HepG2 (cell line): ENCODE results near the gene INPP5E. TPM values are rescaled to one million over a fixed set of nuclear protein-coding genes. Genes with fewer than 3 reads are reported as not detected.

ENCODE experiments used
- HES4 ChIP-seq: sonication (generic); formaldehyde crosslinking; IDR thresholded peaks from 2 replicates; pipeline ENCODE4 v1.9.0; 2021; ENCODE audit warnings: mild to moderate bottlenecking, missing genetic modification reagents, borderline replicate concordance
- HOMEZ ChIP-seq: IDR thresholded peaks from 2 replicates; pipeline ENCODE4 v1.6.1; 2016; ENCODE audit warnings: low read depth
- IRF9 ChIP-seq: sonication (generic); formaldehyde crosslinking; IDR thresholded peaks from 2 replicates; pipeline ENCODE4 v1.8.0; 2022; ENCODE audit warnings: missing genetic modification reagents, mild to moderate bottlenecking, borderline replicate concordance
- KLF13 ChIP-seq: sonication (generic); formaldehyde crosslinking; IDR thresholded peaks from 2 replicates; pipeline ENCODE4 v1.4.0; 2020; ENCODE audit warnings: mild to moderate bottlenecking, missing genetic modification reagents
- MNT ChIP-seq: fragments of 450-650 bp; IDR thresholded peaks from 2 replicates; pipeline ENCODE4 v1.6.1; 2016
- NFIB ChIP-seq: sonication (generic); formaldehyde crosslinking; IDR thresholded peaks from 2 replicates; pipeline ENCODE4 v1.9.0; 2021; ENCODE audit warnings: missing genetic modification reagents, mild to moderate bottlenecking, borderline replicate concordance
- RFXAP ChIP-seq: sonication (generic); formaldehyde crosslinking; IDR thresholded peaks from 2 replicates; pipeline ENCODE4 v1.4.0; 2020; ENCODE audit warnings: missing genetic modification reagents, borderline replicate concordance
- SNAPC5 ChIP-seq: sonication (generic); formaldehyde crosslinking; IDR thresholded peaks from 2 replicates; pipeline ENCODE4 v1.8.1; 2023; ENCODE audit warnings: mild to moderate bottlenecking, missing genetic modification reagents, borderline replicate concordance
- SRSF9 ChIP-seq: fragments of 200-400 bp; formaldehyde crosslinking; IDR thresholded peaks from 2 replicates; pipeline ENCODE4 v1.6.1; 2018; ENCODE audit warnings: borderline replicate concordance, mild to moderate bottlenecking, low read depth, low read length; ENCODE audit not compliant: insufficient read depth, poor library complexity, severe bottlenecking
- TFE3 ChIP-seq: IDR thresholded peaks from 2 replicates; pipeline ENCODE4 v1.6.1; 2016
- ZNF317 ChIP-seq: sonication (generic); formaldehyde crosslinking; IDR thresholded peaks from 2 replicates; pipeline ENCODE4 v1.5.0; 2020; ENCODE audit warnings: mild to moderate bottlenecking, missing genetic modification reagents
- ZNF720 ChIP-seq: sonication (generic); formaldehyde crosslinking; IDR thresholded peaks from 2 replicates; pipeline ENCODE4 v1.4.0; 2020; ENCODE audit warnings: missing genetic modification reagents
- ZNF792 ChIP-seq: IDR thresholded peaks from 2 replicates; pipeline ENCODE4 v1.6.1; 2016
- ZXDC ChIP-seq: sonication (generic); formaldehyde crosslinking; IDR thresholded peaks from 2 replicates; pipeline ENCODE4 v1.5.0; 2020; ENCODE audit warnings: mild to moderate bottlenecking, missing genetic modification reagents
- polyA plus RNA-seq, 8 experiments: library from polyadenylated mRNA; depleted of rRNA in 3 of 8; stranded (reverse) in 7 of 8; unstranded in 1 of 8; fragments of >200 nt; fragmentation: Illumina TruSeq in 4 of 8; extraction: Trizol in 4 of 8; gene quantifications; 2 replicates each; pipeline versions ENCODE4 v1.2.1 to v1.2.3, GENCODE V29; 2011 to 2016; ENCODE audit warnings: low read depth in 4 of 8, missing spikeins in 1 of 8, mixed read lengths in 1 of 8; ENCODE audit not compliant: insufficient read depth in 1 of 8
- total RNA-seq, 5 experiments: library from RNA; depleted of rRNA; stranded (reverse); fragments of >200 nt; fragmentation: Illumina TruSeq; extraction: Trizol; gene quantifications; 2 replicates each; pipeline ENCODE4 v1.2.3, GENCODE V29; 2016; ENCODE audit warnings: low read depth in 1 of 5

INPP5E gene
- total and polyA plus RNA-seq, 2 of the 13 experiments (the other 11 are each of a cell fraction or from before 2014, with no cell fraction given): 5.5 TPM

- TF ChIP-seq ZNF720 (no peak), ZNF317 (CRISPR knock-in tag) (no peak), NFIB (CRISPR knock-in tag) (no peak), MNT (no peak), HES4 (0 out of 2 replicates have a peak, but pooled peaks have one; percentile 30), KLF13 (no peak), IRF9 (CRISPR knock-in tag) (no peak; the same call in 1 of the 2 replicates), SNAPC5 (CRISPR knock-in tag) (no peak), RFXAP (no peak), TFE3 (CRISPR knock-in tag) (no peak), ZNF792 (CRISPR knock-in tag) (no peak), ZXDC (CRISPR knock-in tag) (no peak; the same call in 1 of the 2 replicates), HOMEZ (CRISPR knock-in tag) (no peak), SRSF9 (no peak)
Measured at GRCh38 chr9:136438548-136439480, 831 bp downstream of the INPP5E start (continued).
